Endothelial cell of umbilical vein (primary cell): ENCODE measurements around the gene PAIP2. TPM values are rescaled to one million over a fixed set of nuclear protein-coding genes. Genes with fewer than 3 reads are reported as not detected.

Experiments
- BruUV-seq: library from RNA; stranded (reverse); fragments of 400-500 nt; replicated peaks from 2 replicates; lab custom pipeline; 2021; lab: Mats Ljungman, UMichigan
- CTCF ChIA-PET: fragments of 300-600, 350-600 bp; sonication (Branson Sonifier 250); formaldehyde crosslinking; loops from one replicate; lab custom pipeline; 2021; ENCODE audit warnings: antibody characterized with exemption, inconsistent platforms; lab: Charles Lee
- POLR2A ChIA-PET: fragments of 300-600, 350-600 bp; sonication (Branson Sonifier 250); formaldehyde crosslinking; loops from one replicate; lab custom pipeline; 2021; ENCODE audit warnings: antibody characterized with exemption, inconsistent platforms; lab: Charles Lee
- DNase-seq: peaks from one replicate; pipeline ENCODE4 v3.0.0-alpha.2; 2011; ENCODE audit warnings: low read depth, low spot score
- FAIRE-seq: peaks from 2 replicates; lab custom pipeline; 2011; peaks lifted over from hg19 to GRCh38; lab: Jason Lieb, UNC
- H2AFZ ChIP-seq: 2 replicates; pipeline ENCODE4 v1.6.0; 2012; ENCODE audit warnings: low read depth, low read length, control low read depth, inconsistent platforms
- H3K27ac ChIP-seq: 2 replicates; pipeline ENCODE4 v1.5.1; 2011; ENCODE audit warnings: low read depth, mild to moderate bottlenecking, control low read depth, low read length, moderate library complexity; ENCODE audit not compliant: insufficient read depth
- H3K27me3 ChIP-seq, 2 experiments: 2 replicates each; pipeline versions ENCODE4 v1.6.0 to v1.6.1; 2011; ENCODE audit warnings: low read length in 2 of 2, mixed read lengths in 1 of 2; ENCODE audit not compliant: control insufficient read depth in 2 of 2, insufficient read depth in 2 of 2
- H3K36me3 ChIP-seq, 2 experiments: 2 replicates in 1 of 2; 3 replicates in 1 of 2; pipeline ENCODE4 v1.5.1; 2011; ENCODE audit warnings: low read length in 2 of 2, mild to moderate bottlenecking in 1 of 2, moderate library complexity in 1 of 2; ENCODE audit not compliant: control insufficient read depth in 2 of 2, insufficient read depth in 2 of 2; ENCODE audit errors: extremely low read depth in 1 of 2
- H3K4me1 ChIP-seq: 3 replicates; pipeline ENCODE4 v1.5.1; 2011; ENCODE audit warnings: mild to moderate bottlenecking, low read length; ENCODE audit not compliant: control insufficient read depth, insufficient read depth; ENCODE audit errors: extremely low read depth
- H3K4me2 ChIP-seq: 2 replicates; pipeline ENCODE4 v1.6.1; 2011; ENCODE audit warnings: low read length, control low read depth, mixed read lengths; ENCODE audit not compliant: insufficient read depth
- H3K4me3 ChIP-seq, 3 experiments: fragments of 200-600 bp in 1 of 3; sonication (generic), shearing (Covaris generic) in 1 of 3; replicated peaks in 1 of 3; 2 replicates each; pipeline ENCODE4 v1.5.1; 2011 to 2016; ENCODE audit warnings: control low read depth in 3 of 3, low read length in 3 of 3, mild to moderate bottlenecking in 2 of 3, inconsistent platforms in 1 of 3, low read depth in 1 of 3, moderate library complexity in 1 of 3; ENCODE audit not compliant: insufficient read depth in 1 of 3
- H3K79me2 ChIP-seq: 2 replicates; pipeline ENCODE4 v1.6.0; 2012; ENCODE audit warnings: low read length, inconsistent platforms; ENCODE audit not compliant: control insufficient read depth, insufficient read depth
- H3K9ac ChIP-seq: replicated peaks from 2 replicates; pipeline ENCODE3; 2011; ENCODE audit warnings: low read length, control low read depth; ENCODE audit not compliant: insufficient read depth; ENCODE audit errors: extremely low read depth
- H3K9me1 ChIP-seq: replicated peaks from 3 replicates; pipeline ENCODE4 v1.6.0; 2011; ENCODE audit warnings: mild to moderate bottlenecking, low read length; ENCODE audit not compliant: control insufficient read depth, insufficient read depth; ENCODE audit errors: extremely low read depth
- H3K9me3 ChIP-seq: replicated peaks from 2 replicates; pipeline ENCODE4 v1.5.1; 2012; ENCODE audit warnings: low read length, inconsistent platforms; ENCODE audit not compliant: control insufficient read depth, insufficient read depth
- H4K20me1 ChIP-seq: replicated peaks from 2 replicates; pipeline ENCODE3; 2011; ENCODE audit warnings: mild to moderate bottlenecking, low read length; ENCODE audit not compliant: control insufficient read depth, insufficient read depth; ENCODE audit errors: extremely low read depth
- CTCF ChIP-seq, 2 donors: IDR thresholded peaks; 1 replicate in 1 of 2; 2 replicates in 1 of 2; pipeline ENCODE4 v1.5.1; 2011; ENCODE audit warnings: low read length in 2 of 2, mild to moderate bottlenecking in 2 of 2, moderate library complexity in 2 of 2, control low read depth in 1 of 2, inconsistent platforms in 1 of 2, low read depth in 1 of 2; ENCODE audit not compliant: insufficient read depth in 1 of 2; ENCODE audit errors: extremely low read depth in 1 of 2
- EZH2 ChIP-seq: IDR thresholded peaks from 2 replicates; pipeline ENCODE4 v1.6.1; 2012; ENCODE audit warnings: borderline replicate concordance, low read depth, mild to moderate bottlenecking, moderate library complexity, low read length, inconsistent platforms; ENCODE audit not compliant: severe bottlenecking
- FOS ChIP-seq: IDR thresholded peaks from 2 replicates; pipeline ENCODE4 v1.6.1; 2011; ENCODE audit warnings: mild to moderate bottlenecking, low read length, moderate library complexity, borderline replicate concordance; ENCODE audit not compliant: insufficient read depth
- GATA2 ChIP-seq: IDR thresholded peaks from 2 replicates; pipeline ENCODE4 v1.7.0; 2011; ENCODE audit warnings: low read depth, mild to moderate bottlenecking, moderate library complexity, mixed read lengths, low read length; ENCODE audit not compliant: insufficient read length, insufficient read depth
- JUN ChIP-seq: IDR thresholded peaks from 2 replicates; pipeline ENCODE4 v1.6.1; 2011; ENCODE audit warnings: borderline replicate concordance, low read depth; ENCODE audit not compliant: insufficient read length, insufficient read depth
- MAX ChIP-seq: IDR thresholded peaks from 2 replicates; pipeline ENCODE4 v1.6.1; 2011; ENCODE audit not compliant: insufficient read depth, insufficient read length
- MYC ChIP-seq: IDR thresholded peaks from one replicate; pipeline ENCODE4 v1.6.1; 2011; ENCODE audit warnings: mild to moderate bottlenecking, low read depth, low read length
- POLR2A ChIP-seq: IDR thresholded peaks from 2 replicates; pipeline ENCODE4 v1.6.1; 2012; ENCODE audit warnings: low read depth, mild to moderate bottlenecking, control low read depth, low read length
- POLR2AphosphoS5 ChIP-seq: IDR thresholded peaks from 2 replicates; pipeline ENCODE4 v1.6.1; 2012; ENCODE audit warnings: low read depth, mild to moderate bottlenecking, control low read depth, low read length, moderate library complexity; ENCODE audit not compliant: insufficient read depth
- dilution Hi-C: fragments of 300-500 bp; cut with MboI; formaldehyde crosslinking; loops from one replicate; pipeline ENCODE4 v1.15.0; 2019; ENCODE audit warnings: low sequenced_read_pairs; ENCODE audit not compliant: extremely low pct_ligation_motif_present
- intact Hi-C: fragments of 100-400 bp; cut with micrococcal nuclease; formaldehyde crosslinking; loops from one replicate; pipeline ENCODE4 v1.10.0; 2022
- polyA plus RNA-seq, 4 experiments: library from polyadenylated mRNA; depleted of rRNA in 3 of 4; stranded (reverse) in 3 of 4; unstranded in 1 of 4; fragments of >200 nt; gene quantifications; 2 replicates each; pipeline versions ENCODE4 v1.2.1 to v1.2.3, GENCODE V29; 2011 to 2012; ENCODE audit warnings: missing spikeins in 1 of 4
- total RNA-seq: library from RNA; stranded (reverse); gene quantifications from 2 replicates; pipeline ENCODE4 v1.2.3, GENCODE V29; 2021

PAIP2 gene
- total and polyA plus RNA-seq, 2 donors (not counting 3 experiments of a cell fraction or from before 2014, with no cell fraction given), result 52.1 to 80.4 TPM

- H3K4me2 ChIP-seq, result no peak overlapping the region
- POLR2A ChIA-PET, result no interaction called here
- no peak overlapping the region for H2AFZ ChIP-seq
- intact Hi-C loops, result no loop called here
- no peak overlapping the region for H3K27ac ChIP-seq
- CTCF ChIA-PET, result interaction anchor here (1.2 to 1.7 kb wide), 2 partner anchors 9 kb away, joined by 3 to 4 read pairs; no protein-coding TSS in a partner anchor
- H3K4me1 ChIP-seq, result peaks cover 25% of the 10 kb centered on the region
- FAIRE-seq (no peak), DNase-seq (no peak)
- dilution Hi-C loops, result loop anchor here (10.0 kb wide), 1 partner anchor 109 kb away; no protein-coding TSS in a partner anchor
- no peaks in the 10 kb centered on the region for H3K27me3 ChIP-seq
- H4K20me1 ChIP-seq, result no peaks in the 10 kb centered on the region
- TF ChIP-seq JUN, result no peak
- BruUV-seq, result no TSS peak
- no peaks in the 10 kb centered on the region for H3K9me1 ChIP-seq
- no peaks in the 10 kb centered on the region for H3K9me3 ChIP-seq
- H3K9ac ChIP-seq, result no peak overlapping the region
- no peaks in the 10 kb centered on the region for H3K79me2 ChIP-seq
- H3K4me3 ChIP-seq, result no peak overlapping the region
- peaks cover 10 to 12% of the 10 kb centered on the region in 2 experiments for H3K36me3 ChIP-seq
These were observed 74.2 kb downstream of the PAIP2 start for GRCh38 chr5:139415869-139416268.

GRCh38 chr5:139416651-139417050 is 75.0 kb downstream of the PAIP2 start:
- no peaks in the 10 kb centered on the region for H3K9me3 ChIP-seq
- H3K4me1 ChIP-seq, result peaks cover 25% of the 10 kb centered on the region
- DNase-seq (no peak), FAIRE-seq (no peak)
- H3K4me2 ChIP-seq, result no peak overlapping the region
- no peak for TF ChIP-seq GATA2
- TF ChIP-seq POLR2A, result no peak
- TF ChIP-seq MAX, result no peak
- TF ChIP-seq EZH2, result no peak
- no peak for TF ChIP-seq CTCF (IDR thresholded peaks at IDR 0.05; ENCODE audit: extremely low read depth in 1 of 2, insufficient read depth in 1 of 2, low read depth in 1 of 2, low read length in 2 of 2)
- TF ChIP-seq JUN, result no peak
- TF ChIP-seq FOS, result no peak
- no peak for TF ChIP-seq MYC
- TF ChIP-seq POLR2AphosphoS5, result no peak
- H3K9me1 ChIP-seq, result no peaks in the 10 kb centered on the region
- no TSS peak for BruUV-seq
- H3K9ac ChIP-seq, result no peak overlapping the region
- no peak overlapping the region for H2AFZ ChIP-seq
- H3K27ac ChIP-seq, result no peak overlapping the region
- H3K79me2 ChIP-seq, result no peaks in the 10 kb centered on the region
- dilution Hi-C loops, result loop anchor here (10.0 kb wide), 1 partner anchor 108 kb away; no protein-coding TSS in a partner anchor
- H4K20me1 ChIP-seq, result no peaks in the 10 kb centered on the region
- CTCF ChIA-PET, result no interaction called here
- intact Hi-C loops, result no loop called here
- peaks cover 12% of the 10 kb centered on the region in 2 experiments for H3K36me3 ChIP-seq
- H3K4me3 ChIP-seq, result no peak overlapping the region
- H3K27me3 ChIP-seq, result no peaks in the 10 kb centered on the region
- POLR2A ChIA-PET, result no interaction called here
